GM12873 (cell line): ENCODE measurements around the gene IMP4.

Experiments used
- CTCF ChIP-seq: IDR thresholded peaks from 2 replicates; pipeline ENCODE4 v1.5.1; 2012; ENCODE audit warnings: low read depth, mild to moderate bottlenecking, moderate library complexity, low read length, control low read depth; ENCODE audit not compliant: insufficient read depth; ENCODE audit errors: missing control alignments

IMP4 gene

GRCh38 chr2:130369311-130369964 is 26.7 kb downstream of the IMP4 start:
- TF ChIP-seq CTCF: no peak

GRCh38 chr2:130369965-130370341 is 27.3 kb downstream of the IMP4 start:
- TF ChIP-seq CTCF: no peak

- TF ChIP-seq CTCF: no peak
Observed at GRCh38 chr2:130370490-130370889, 27.8 kb downstream of the IMP4 start.

GRCh38 chr2:130371723-130372054 is 29.0 kb downstream of the IMP4 start:
- TF ChIP-seq CTCF: no peak

- TF ChIP-seq CTCF: peak; percentile 81
Observed at GRCh38 chr2:130372055-130372832, 29.5 kb downstream of the IMP4 start.

- TF ChIP-seq CTCF: no peak
Observed at GRCh38 chr2:130372833-130373807, 30.4 kb downstream of the IMP4 start.
